Glomerular endothelial cell (primary cell): ENCODE results near the gene OSBPL5. TPM values are rescaled to one million over a fixed set of nuclear protein-coding genes. Genes with fewer than 3 reads are reported as not detected.

Experiments
- DNase-seq: peaks from one replicate; pipeline ENCODE4 v3.0.0-alpha.2; 2011; ENCODE audit warnings: low read depth, low spot score; ENCODE audit errors: extremely low read depth
- total RNA-seq: library from RNA; depleted of rRNA; stranded (reverse); fragments of >200 nt; gene quantifications from 2 replicates; pipeline ENCODE4 v1.2.3, GENCODE V29; 2015

The OSBPL5 gene
- total RNA-seq, 1 donor from 2014 or later, result 37.5 TPM

- no peak for DNase-seq
These were observed 104.6 kb downstream of the OSBPL5 start for GRCh38 chr11:3060436-3061025.

DNA sequence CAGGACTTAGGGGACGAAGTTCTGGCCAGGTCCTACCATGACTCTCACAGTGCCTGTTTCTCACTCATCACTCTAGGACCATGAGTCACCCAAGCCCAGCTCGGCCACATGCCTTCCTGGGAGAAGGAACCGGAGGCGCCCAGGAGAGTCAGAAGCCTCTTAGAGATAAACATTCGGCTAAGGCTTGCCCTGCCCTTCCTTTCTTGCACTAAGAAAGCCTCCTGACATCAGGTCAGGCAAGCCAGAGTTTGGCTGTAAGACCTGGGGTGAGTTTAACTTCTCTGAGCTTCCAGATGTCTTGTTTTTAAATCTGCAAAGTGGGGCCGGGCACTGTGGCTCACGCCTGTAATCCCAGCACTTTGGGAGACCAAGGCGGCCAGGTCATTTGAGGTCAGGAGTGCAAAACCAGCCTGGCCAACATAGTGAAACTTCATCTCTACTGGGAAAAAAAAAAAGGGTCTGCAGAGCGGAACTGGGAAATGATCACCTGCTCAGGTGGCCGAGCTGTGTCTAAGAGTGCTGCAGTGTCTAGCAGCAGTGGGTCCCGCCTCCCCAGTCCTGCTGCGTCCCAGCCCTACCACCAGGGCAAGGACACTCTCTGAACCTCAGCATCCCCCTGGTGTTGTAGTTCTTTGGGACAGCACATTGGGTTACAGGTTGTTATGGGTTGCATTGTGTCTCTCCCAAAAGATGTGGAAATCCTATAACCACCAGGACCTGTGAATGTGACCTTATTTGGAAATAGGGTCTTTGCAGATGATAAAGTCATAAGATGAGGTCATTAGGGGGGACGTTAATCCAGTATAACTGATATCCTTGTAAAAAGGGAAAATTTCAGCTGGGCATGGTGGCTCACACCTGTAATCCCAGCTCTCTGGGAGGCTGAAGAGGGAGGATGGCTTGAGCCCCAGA lies 106.1 kb downstream of the OSBPL5 start:
- DNase-seq, result no peak

DNA sequence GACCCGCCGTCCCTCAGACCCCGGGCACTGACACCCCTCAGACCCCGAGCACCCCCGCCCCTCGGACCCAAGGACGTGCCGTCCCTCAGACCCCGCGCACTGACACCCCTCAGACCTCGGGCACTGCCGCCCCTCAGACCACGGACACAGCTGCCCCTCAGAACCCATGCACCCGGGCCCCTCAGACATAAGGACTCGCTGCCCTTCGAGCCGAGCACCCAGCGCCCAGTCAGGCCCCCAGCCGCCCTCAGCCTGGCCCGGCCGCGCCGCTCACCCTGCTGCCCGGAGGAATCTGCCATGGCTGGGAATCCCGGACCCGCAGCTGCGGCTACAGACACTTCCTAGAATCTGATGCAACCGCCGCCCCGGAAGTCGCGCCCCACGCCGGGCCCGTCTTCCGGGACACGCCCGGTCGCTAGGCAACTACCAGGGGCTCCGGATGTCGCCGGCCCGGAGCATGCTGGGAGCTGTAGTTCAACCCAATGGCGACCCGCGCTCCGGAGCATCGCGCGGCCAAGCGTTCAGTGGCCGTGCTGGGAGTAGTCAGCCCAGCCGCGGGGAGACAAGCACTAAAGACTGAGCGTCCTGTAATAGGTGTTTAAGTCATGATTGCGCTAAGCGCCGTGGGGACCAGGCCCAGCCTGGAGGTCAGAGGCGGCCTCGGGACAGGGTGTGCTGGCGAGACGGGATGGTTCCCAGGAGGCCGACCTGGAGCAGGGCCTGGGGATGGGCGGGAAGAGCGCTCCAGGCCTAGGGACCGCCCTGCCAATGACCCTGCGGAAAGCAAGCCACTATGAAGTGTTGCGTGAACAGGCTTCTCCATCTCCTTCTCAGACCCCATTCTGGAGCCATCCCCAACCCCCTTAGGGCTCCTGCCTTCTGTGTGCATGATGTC lies 107.8 kb downstream of the OSBPL5 start, which contains the start of gene CARS1:
CARS1 (minus strand) TSS at position 355 of the 895 bp plus-strand sequence; CDS start at position 299, 56 bp downstream.
- DNase-seq, result no peak

DNA sequence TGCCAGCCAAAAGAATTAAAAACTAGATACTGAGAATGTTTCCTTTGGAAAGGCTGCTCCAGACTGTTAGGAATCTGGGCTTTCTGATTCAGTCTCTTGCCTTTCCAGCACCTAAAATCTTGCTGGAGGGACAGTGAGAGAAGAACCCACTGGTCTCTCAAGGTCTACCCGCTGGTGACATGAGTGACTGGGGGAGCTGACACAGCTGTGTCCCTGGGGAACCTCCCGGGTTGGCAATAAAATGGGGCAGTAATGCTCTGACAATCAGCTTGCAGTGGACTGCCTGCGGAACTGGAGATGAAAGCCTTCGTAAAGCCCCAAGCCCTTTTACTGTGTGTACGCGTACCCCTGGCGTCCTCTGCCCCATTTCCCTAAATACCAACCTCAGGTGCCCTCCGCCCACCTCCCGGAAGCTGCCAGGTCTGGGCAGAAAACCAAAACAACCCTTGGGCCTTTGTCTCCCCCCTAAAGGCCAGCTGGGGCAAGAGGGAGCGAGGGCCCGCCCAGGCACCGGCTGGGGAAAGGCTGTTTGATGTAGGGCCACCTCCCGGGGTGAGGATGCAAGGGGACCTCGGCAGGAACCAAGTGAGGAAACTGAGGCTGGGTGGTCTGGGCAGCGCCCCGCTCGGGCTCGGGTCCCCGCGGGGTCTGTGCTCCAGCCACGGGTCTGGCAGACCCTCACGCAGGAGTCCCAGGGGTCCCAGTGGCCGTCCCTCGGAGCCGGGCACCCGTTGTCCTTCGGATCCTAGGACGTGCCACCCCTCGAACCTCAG lies 108.6 kb downstream of the OSBPL5 start:
- DNase-seq, result no peak

DNA sequence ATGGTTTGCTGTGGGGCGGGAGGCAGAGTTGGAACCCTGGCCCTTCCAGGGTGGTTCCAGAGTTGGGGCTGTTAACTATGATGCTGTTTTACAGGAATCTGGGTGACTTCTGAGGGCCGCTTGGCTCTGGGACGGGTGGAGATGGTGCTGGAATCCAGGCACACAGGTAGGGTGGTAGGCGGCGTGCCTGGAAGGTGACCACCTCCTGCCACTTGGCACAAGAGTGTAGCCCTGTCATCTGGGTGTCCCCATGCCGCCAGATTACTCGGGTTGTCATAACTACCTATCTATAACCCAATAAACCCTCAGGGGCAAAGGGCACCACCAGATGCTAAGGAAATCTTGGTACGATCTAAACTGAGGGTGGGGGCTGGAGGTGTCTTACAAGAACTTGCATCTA lies 109.2 kb downstream of the OSBPL5 start:
- no peak for DNase-seq

GRCh38 chr11:3052567-3052966 lies 112.5 kb downstream of the OSBPL5 start:
- DNase-seq, result no peak

- no peak for DNase-seq
These were observed 113.0 kb downstream of the OSBPL5 start for GRCh38 chr11:3052109-3052479.

GRCh38 chr11:3051196-3052108 lies 113.7 kb downstream of the OSBPL5 start:
- no peak for DNase-seq

GRCh38 chr11:3050386-3051195 lies 114.5 kb downstream of the OSBPL5 start:
- no peak for DNase-seq

GRCh38 chr11:3049430-3050243 lies 115.5 kb downstream of the OSBPL5 start:
- DNase-seq, result peak; percentile 60

- no peak for DNase-seq
These were observed 117.5 kb downstream of the OSBPL5 start for GRCh38 chr11:3047637-3048036.

GRCh38 chr11:3046641-3047040 lies 118.5 kb downstream of the OSBPL5 start:
- no peak for DNase-seq

DNA sequence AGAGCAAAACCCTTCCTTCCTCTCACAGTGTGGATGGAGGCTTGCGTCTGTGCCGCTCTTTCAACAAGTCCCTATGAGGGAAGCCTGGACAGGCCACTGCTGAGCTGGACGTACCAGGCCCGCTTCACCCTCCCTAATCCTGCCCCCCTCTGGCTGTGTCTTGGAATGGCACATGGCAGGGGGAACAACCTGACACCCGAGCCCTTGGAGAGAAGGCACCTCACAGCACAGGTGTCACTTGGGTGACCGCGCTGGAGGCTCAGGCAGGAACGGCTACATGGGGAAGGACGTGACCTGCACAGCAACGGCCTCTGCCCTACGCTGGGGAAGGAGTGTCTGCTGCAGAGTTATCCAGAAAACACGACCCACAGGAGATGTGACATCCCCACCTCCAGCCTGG lies 118.9 kb downstream of the OSBPL5 start:
- no peak for DNase-seq

- DNase-seq, result no peak
These were observed 120.2 kb downstream of the OSBPL5 start for GRCh38 chr11:3044915-3045314.

DNA sequence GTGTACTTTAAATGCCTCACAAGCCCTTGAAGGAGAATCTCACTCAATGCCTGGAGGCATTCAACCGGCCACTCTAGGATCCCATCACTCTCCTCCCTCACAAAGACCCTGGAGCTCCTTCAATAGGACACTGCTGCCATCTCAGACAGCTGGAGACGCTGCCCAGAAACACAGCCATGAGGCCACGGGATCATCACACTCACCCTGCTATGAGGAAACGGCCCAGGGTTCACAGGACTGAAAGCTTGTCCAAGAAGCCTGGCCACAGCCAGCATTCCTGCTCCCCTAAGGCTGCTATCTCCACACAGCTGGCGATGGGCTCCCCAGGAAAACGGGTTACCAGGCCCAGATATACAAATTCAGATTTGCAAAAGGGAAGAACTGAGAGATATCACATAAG lies 121.1 kb downstream of the OSBPL5 start:
- no peak for DNase-seq

DNA sequence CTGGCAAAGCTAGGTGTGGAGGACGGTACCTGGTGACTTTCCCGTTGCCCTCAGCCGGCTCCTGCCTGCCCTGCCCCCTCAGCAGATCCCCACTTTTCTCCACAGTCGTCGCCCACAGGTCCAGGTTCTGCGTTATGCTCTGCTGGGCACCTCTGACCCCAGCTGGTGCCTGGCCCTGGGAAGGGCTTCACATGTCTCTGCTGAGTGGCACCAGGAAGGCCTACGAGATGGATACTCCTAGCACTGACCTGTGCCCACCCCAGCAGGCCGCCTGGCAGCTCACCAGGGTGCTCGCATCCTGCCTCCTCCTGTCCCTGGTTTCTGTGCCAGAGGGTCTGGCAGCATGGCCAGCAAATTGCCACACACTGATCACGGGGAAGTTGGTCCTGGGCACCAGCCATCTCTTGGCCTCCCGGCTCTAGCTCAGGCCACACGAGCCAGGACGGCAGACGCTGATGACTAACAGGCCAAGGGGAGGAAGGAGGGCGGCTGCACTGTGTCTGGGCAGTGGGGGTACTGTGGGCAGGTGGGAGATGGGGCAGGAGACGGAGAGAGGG lies 121.7 kb downstream of the OSBPL5 start:
- DNase-seq, result no peak
